Measurements from ENCODE around the gene KCNH5. TPM values are rescaled to one million over a fixed set of nuclear protein-coding genes. Genes with fewer than 3 reads are reported as not detected.

The KCNH5 gene
- total RNA-seq, 4 donors from 2014 or later, result under 0.01 to 0.23 (median 0.12) TPM

GRCh38 chr14:62667421-62667914 lies 377.8 kb downstream of the KCNH5 start:
- WGBS, result 90% methylated on average over 4 of the region's 4 CpGs
- no peaks in the 10 kb centered on the region for H3K36me3 ChIP-seq
- TF ChIP-seq POLR2A (IDR thresholded peaks at IDR 0.05; ENCODE audit: low read depth) (no peak), POLR2AphosphoS5 (IDR thresholded peaks at IDR 0.05) (no peak), EP300 (IDR thresholded peaks at IDR 0.05) (no peak), CTCF (IDR thresholded peaks at IDR 0.05) (no peak)

GRCh38 chr14:62665286-62665685 lies 380.0 kb downstream of the KCNH5 start:
- TF ChIP-seq EP300 (IDR thresholded peaks at IDR 0.05) (no peak), POLR2AphosphoS5 (IDR thresholded peaks at IDR 0.05) (no peak)
- WGBS, result 34% methylated on average over 3 of the region's 3 CpGs

More at GRCh38 chr14:62667421-62667914, 377.8 kb downstream of the KCNH5 start:
- Histone ChIP-seq H3K27ac (replicated peaks in 1 of 4) (no peak overlapping the region), H3K4me1 (peaks cover 0 to 4% (median 0%) of the 10 kb centered on the region in 4 donors), H3K9me3 (no peaks in the 10 kb centered on the region), H3K4me3 (no peak overlapping the region), H3K27me3 (no peaks in the 10 kb centered on the region)
- DNase-seq (ENCODE audit: extremely low spot score), result no peak
- intact Hi-C loops (cut with DNase I), result no loop called here

GRCh38 chr14:62663456-62663821 lies 381.8 kb downstream of the KCNH5 start:
- Histone ChIP-seq H3K27me3 (no peaks in the 10 kb centered on the region), H3K36me3 (no peaks in the 10 kb centered on the region), H3K27ac (replicated peaks in 1 of 4) (no peak overlapping the region), H3K4me1 (peaks cover 0 to 4% (median 0%) of the 10 kb centered on the region in 4 donors), H3K9me3 (no peaks in the 10 kb centered on the region), H3K4me3 (no peak overlapping the region)
- TF ChIP-seq POLR2AphosphoS5 (IDR thresholded peaks at IDR 0.05), result no peak
- no peak for TF ChIP-seq POLR2A (IDR thresholded peaks at IDR 0.05; ENCODE audit: low read depth)
- no peak for TF ChIP-seq CTCF (IDR thresholded peaks at IDR 0.05)
- no peak for TF ChIP-seq EP300 (IDR thresholded peaks at IDR 0.05)
- DNase-seq (ENCODE audit: extremely low spot score), result no peak
- intact Hi-C loops (cut with DNase I), result no loop called here
- 59% methylated on average over 4 of the region's 4 CpGs for WGBS

More at GRCh38 chr14:62665286-62665685, 380.0 kb downstream of the KCNH5 start:
- Histone ChIP-seq H3K36me3 (no peaks in the 10 kb centered on the region), H3K4me1 (peaks cover 0 to 4% (median 0%) of the 10 kb centered on the region in 4 donors), H3K27me3 (no peaks in the 10 kb centered on the region), H3K4me3 (no peak overlapping the region), H3K9me3 (no peaks in the 10 kb centered on the region), H3K27ac (replicated peaks in 1 of 4) (no peak overlapping the region)
- DNase-seq (ENCODE audit: extremely low spot score), result no peak
- intact Hi-C loops (cut with DNase I), result no loop called here

GRCh38 chr14:62662811-62663455 lies 382.3 kb downstream of the KCNH5 start:
- H3K36me3 ChIP-seq, result no peaks in the 10 kb centered on the region
- no peak overlapping the region for H3K27ac ChIP-seq (replicated peaks in 1 of 4)
- no peak for DNase-seq (ENCODE audit: extremely low spot score)
- 46% methylated on average over 11 of the region's 11 CpGs for WGBS
- peaks cover 0 to 4% (median 0%) of the 10 kb centered on the region in 4 donors for H3K4me1 ChIP-seq
- no peaks in the 10 kb centered on the region for H3K9me3 ChIP-seq
- intact Hi-C loops (cut with DNase I), result no loop called here
- H3K27me3 ChIP-seq, result no peaks in the 10 kb centered on the region
- no peak for TF ChIP-seq EP300 (IDR thresholded peaks at IDR 0.05)
- no peak for TF ChIP-seq CTCF (IDR thresholded peaks at IDR 0.05)
- TF ChIP-seq POLR2AphosphoS5 (IDR thresholded peaks at IDR 0.05), result no peak
- no peak for TF ChIP-seq POLR2A (IDR thresholded peaks at IDR 0.05; ENCODE audit: low read depth)
- no peak overlapping the region for H3K4me3 ChIP-seq

- H3K36me3 ChIP-seq, result no peaks in the 10 kb centered on the region
- TF ChIP-seq EP300 (IDR thresholded peaks at IDR 0.05) (no peak), CTCF (IDR thresholded peaks at IDR 0.05) (no peak), POLR2A (IDR thresholded peaks at IDR 0.05; ENCODE audit: low read depth) (no peak), POLR2AphosphoS5 (IDR thresholded peaks at IDR 0.05) (no peak)
- peaks cover 0 to 4% (median 0%) of the 10 kb centered on the region in 4 donors for H3K4me1 ChIP-seq
- DNase-seq (ENCODE audit: extremely low spot score), result no peak
- intact Hi-C loops (cut with DNase I), result no loop called here
- no peak overlapping the region for H3K27ac ChIP-seq (replicated peaks in 1 of 4)
- H3K4me3 ChIP-seq, result no peak overlapping the region
- whole genome bisulfite sequencing, result 86% methylated on average over 1 of the region's 1 CpG
- no peaks in the 10 kb centered on the region for H3K9me3 ChIP-seq
- H3K27me3 ChIP-seq, result no peaks in the 10 kb centered on the region
These were observed 383.4 kb downstream of the KCNH5 start for GRCh38 chr14:62661818-62662217.
